Dermis microvascular lymphatic vessel endothelial cell (primary cell): Measurements from ENCODE around the gene RRAGC. TPM values are rescaled to one million over a fixed set of nuclear protein-coding genes. Genes with fewer than 3 reads are reported as not detected.
"Not testable (repeated sequence)": the region's sequence is repeated elsewhere in the genome, so short reads cannot be mapped to it uniquely, and the experiment has no call there.

Source experiments
- DNase-seq, 2 donors: peaks; one replicate each; pipeline versions ENCODE4 v3.0.0 to v3.0.0-alpha.2; 2010; ENCODE audit warnings: low read depth in 2 of 2
- total RNA-seq: library from RNA; depleted of rRNA; stranded (reverse); fragments of >200 nt; gene quantifications from 2 replicates; pipeline ENCODE4 v1.2.1, GENCODE V29; 2014

The RRAGC gene
- total RNA-seq, 1 donor from 2014 or later, result 16.0 TPM

DNA sequence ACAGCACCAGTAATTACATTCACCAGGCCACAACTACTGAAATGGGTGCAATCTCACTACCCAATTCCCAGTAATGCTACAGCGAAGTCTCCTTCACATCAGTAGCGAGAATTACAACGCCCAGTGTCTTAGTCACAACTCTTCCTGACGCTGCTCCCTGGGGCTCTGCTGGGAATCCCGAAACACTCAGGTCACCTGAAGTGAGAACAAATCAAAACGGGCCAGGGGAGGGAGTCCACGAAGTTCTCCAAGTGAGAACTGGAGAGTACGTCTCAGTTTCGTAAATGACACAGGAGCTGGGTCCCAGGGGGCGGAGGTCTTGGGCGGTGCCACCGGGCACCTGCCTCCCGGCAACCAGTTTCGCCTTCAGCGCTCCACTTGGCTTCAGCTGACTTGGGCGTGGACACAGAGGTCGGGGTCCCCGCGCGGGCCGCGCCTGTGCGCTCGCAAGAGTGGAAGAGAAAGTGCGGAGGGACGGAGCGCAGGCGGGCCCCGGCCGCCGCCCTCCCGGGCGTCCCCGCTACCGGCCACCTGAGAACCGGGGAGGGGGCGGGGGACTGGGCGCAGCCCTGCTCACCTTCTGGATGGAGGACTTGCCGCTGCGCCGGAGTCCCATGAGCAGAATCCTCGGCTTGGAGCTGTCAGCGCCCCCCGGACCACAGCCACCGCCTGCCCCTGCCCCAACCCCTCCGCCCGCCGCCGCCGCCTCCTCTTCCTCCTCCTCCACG lies 575 bp downstream of the RRAGC start:
- DNase-seq, result peak in 1 of 2 donors; percentile 62

DNA sequence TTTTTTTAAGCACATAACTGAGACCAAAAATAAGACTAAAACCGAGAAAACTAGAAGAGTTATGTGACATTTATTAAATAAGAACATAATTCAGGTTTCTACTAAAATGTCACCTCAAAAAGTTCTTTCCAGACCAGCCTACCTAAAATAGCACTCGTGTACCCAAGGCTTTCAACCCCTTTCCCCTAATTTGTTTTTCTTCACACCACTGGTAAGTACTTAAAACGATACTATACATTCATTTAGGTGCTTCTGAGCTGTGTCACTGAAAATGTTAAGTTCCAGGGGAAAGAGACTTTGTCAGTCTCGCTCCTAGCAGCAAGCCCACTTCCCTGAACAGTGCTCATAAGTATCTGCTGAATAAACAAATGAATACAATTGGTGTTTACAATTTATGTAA lies 6.8 kb downstream of the RRAGC start:
- no peak for DNase-seq

DNA sequence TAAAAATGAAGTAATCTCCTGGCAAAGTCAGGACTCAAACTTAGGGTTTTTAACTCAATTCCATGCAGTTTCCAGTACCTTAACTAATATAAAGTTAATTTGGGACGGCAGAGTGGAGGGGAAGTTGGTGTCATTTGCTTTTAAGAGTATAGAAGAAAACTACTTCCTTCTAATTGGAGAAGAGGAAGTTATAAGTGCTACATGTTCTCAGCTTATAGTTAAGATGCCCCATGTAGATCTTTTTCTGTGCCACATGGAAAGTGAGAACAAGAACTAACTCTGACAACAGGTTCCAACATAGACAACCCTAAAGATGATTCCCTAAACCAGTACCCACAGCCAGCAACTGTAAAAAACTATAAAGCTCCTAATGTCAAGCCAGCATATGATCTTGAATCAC lies 11.5 kb downstream of the RRAGC start:
- DNase-seq, result no peak

DNA sequence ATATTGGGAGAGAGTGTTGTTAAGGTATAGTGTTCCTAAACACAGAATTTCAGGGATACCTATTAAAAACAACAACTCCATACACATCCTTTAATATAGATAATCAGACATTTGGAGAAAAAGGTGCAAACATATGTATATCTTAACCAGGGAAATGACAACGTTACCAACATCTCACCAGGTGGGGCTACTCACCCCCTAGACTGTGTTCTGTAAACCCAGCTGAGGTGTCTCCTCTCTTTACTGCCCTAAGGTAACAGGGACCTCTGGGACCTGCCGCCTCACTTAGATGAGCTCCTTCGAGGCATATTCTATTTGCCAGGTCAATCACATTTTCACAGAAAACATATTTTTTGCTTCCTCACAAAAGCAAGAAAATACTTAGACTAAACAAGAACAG lies 13.4 kb downstream of the RRAGC start:
- DNase-seq, result no peak

DNA sequence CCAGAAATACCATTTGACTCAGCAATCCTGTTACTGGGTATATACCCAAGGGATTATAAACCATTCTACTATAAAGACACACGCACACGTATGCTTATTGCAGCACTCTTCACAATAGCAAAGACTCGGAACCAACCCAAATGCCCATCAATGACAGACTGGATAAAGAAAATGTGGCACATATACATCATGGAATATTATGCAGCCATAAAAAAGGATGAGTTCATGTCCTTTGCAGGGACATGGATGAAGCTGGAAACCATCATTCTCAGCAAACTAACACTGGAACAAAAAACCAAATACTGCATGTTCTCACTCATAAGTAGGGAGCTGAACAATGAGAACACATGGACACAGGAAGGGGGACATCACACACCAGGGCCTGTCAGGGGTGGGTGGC lies 14.5 kb downstream of the RRAGC start:
- DNase-seq, result not testable (repeated sequence)

DNA sequence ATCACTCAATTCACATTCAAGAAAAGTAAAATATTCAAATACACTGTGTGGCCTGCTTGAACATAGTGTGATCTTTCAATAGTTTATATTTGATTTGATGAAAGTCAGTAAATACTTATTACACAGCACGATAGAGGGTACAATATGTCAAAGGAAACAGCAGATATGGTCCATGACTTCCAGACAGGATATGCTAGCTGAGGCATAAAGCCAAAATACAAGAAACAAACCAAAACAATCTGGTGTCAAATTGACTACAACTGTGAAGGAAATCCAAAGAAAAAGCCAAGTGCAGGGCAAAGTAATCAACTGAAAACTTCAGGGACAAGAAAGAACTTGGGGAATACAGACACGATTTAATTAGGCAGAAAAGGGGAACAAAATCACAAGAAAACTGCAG lies 19.3 kb downstream of the RRAGC start:
- peak in 1 of 2 donors; percentile 41 for DNase-seq

DNA sequence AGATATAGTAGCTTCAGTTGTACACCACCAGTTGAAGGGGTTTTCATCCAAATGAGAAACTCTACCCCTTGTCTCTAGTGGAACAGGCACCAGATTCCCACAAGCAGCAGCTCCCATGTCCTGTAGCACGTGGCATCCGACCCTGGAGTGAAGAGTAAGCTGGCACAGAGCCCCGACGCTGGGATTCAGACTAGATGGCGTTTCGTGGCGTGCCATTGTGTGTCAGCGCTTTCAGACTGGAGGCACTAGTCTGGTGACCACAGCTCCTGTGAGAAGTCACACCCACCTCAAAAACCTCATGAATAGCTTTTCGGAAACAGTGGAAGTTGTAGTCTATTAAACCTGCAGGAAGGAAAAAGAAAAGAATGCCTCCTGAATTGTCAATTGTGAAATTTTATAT lies 20.2 kb downstream of the RRAGC start:
- peak; percentile 81 to 83 for DNase-seq

DNA sequence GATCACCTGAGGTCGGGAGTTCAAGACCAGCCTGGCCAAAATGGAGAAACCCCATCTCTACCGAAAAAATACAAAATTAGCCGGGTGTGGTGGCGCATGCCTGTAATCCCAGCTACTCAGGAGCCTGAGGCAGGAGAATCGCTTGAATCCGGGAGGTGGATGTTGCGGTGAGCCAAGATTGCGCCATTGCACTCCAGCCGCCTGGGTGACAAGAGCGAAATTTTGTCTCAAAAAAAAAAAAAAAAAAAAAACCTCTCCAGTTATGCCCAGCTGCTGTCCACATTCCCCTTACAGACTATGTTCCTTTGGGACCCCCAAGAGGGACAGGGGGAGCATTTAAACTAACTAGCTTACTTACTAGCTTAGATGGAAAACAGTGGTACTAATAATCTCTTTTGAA lies 23.3 kb downstream of the RRAGC start:
- not testable (repeated sequence) for DNase-seq

DNA sequence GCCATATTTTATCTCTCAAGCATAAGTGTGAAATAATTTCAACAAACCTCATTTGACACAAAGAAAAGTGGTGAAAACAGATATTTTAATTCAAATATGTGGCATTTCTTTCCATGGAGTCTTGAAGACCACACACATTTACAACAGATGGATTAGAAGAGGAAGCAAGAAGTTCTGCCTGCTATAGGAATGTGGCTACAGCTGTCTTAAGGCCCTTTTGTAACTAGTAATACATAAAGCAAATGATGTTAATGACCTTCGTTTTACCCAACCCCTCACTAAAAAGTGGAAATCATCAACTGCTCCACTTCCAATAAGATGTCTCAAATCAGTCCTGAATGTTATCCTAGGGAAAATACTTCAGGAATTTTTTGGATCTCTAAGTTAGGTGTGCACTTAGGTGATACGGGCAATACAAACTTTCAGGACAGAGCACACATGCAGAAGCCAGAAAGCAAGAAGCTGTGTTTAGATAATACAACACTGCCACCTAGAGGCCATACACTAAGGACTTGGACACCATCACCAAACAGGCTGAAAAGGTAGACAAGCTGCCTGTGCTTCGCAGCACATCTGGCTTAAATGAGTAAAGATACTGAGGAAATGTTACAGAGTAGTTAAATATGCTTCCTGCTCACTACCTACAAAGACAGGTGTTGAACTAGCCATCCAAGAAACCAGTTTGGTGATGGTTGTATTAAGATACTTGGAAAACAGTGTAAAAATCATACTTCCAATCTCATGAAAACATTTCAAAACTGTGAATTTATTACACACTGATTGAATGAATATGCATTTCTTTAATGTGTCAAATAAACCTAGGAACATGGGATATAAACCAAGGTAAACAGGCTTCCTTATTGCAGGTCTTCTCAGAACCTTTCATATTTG lies 24.4 kb downstream of the RRAGC start:
- peak; percentile 86 to 89 for DNase-seq

DNA sequence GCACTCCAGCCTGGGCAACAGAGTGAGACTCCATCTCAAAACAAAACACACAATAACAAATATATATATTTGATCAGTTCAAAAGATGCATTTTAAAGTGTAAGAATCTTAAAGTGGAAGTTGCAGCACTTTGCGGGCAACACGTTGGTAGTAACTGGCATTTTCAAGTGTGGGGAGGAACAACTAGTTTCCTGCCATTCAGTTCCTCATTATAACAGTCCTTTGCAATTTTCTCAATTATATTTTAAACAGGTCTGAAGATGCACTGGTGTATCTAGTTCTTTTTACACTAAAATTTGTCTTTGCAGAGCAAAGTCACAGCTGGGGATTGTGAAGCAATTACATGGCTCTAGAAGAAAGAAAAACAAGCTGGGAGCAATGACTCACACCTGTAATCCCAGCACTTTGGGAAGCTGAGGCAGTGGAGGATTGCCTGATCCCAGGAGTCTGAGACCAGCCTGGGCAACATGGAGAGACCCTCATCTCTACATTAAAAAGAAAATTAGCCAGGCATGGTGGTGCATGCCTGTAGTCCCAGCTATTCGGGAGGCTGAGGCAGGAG lies 25.3 kb downstream of the RRAGC start:
- no peak for DNase-seq

DNA sequence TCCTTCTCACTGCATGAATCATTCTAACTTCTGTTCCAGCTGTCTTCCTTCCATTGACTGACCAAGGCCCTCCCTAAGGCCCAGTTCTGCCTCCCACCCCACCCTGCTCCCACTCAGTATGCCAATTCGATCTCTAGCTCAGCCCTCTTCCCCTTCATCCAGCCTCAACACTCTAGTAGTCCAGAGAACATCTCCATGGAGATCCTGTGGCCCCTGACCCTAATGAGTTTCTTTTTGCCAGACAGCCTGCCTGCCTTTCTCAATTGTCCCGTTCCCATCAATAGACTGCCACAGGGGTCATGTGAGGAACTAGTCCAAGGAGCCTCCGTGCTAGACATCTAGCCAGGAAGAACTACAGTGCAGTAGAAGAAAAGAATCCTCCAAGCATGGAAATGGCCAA lies 26.4 kb downstream of the RRAGC start:
- DNase-seq, result no peak

DNA sequence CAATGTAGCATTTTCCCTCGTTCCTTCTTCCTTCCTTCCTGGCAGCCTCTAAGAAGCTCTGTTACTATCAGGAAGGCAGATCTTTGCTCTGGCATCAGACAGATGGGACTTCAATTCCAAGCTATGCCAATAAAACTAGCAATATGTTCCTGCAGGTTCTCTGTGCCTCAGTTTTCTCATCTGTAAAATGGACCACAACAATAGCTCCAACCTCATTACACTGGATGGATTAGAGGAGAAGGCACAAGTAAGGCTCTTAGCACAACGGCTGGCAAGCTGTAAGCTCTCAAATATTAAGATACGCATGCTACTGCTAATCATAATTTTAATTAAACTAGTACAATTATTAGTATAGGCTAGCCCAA lies 27.2 kb downstream of the RRAGC start:
- no peak for DNase-seq

DNA sequence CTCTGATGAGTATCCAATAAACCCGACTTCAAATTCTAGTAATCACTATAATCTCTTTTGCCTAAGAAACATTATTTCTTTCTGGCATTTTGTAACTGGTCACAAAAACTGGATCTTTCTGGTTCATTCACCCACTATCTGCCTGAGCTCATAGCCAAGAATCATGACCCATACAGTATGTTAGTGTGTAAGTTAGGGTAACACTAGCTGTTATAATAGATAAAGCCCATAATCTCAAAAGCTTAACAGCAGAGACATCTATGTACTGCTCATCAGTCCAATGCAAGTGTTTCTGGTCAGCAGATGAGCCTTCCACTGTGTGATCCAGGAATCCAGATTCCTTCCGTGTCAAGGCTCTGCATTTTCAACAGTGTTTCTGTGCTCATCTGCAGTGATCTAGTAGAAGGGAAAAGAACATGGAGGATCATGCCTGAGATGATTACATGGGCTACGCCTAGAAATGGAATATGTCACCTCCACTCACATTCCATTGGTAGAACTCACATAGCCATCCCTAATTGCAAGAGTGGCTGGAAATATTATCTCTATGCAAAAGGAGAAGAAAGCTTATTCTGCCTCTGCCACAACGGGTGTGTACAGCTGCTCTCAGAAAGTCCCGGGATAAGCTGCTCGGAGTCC lies 27.7 kb downstream of the RRAGC start:
- no peak for DNase-seq

DNA sequence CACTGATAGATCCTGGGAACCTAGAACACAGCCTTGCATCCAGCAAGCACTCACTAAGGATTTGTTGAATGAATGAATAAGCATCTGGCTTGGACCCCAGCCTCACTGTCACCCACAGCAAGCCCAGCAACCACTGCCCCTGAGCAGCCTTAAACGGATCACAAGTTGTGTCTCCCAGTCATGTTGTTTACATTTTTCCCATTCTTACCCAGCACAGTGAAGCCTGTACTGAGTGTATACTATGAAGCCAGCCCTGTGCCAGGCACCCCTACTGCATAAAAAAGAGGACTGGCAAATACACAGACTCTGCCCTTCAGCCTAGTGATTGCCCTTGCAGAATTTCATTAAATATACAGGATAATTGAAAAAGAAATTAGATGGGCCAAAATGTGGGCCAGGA lies 30.2 kb downstream of the RRAGC start:
- DNase-seq, result no peak

DNA sequence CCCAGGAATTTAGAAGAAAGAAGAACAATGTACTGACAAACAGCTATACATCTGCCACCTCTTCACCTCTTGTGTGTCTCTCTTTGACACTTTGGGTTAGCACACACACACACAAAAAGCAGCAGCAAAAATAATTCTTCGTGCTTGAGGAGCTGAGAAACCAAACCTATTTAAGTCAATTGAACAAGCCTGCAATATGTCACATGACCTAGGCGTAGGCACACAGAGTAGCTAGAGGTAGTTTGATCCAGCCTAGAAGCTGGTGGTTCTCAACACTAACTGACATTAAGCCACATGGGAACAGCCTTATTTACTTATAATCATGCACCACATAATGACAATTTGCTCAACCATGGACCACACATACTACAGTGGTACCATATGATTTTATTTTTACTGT lies 32.3 kb downstream of the RRAGC start:
- DNase-seq, result no peak

DNA sequence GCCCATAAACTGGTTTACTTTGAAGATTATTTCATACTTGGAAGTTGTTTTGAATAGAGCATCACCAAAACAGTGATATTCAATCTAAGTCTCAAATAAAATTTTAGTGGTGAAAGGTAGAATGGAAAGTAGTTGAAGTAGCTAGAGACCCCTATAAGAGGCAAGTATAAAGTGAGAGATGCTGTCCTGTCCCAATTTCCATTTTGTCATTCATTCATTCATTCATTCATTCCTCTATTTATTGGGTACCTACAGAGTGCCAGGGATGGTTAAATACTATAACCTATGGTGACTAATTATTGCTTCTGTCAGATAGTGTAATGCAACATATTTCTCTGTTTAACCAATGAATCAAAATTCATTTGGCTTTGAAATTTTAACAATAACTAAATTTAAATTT lies 32.7 kb downstream of the RRAGC start:
- no peak for DNase-seq

DNA sequence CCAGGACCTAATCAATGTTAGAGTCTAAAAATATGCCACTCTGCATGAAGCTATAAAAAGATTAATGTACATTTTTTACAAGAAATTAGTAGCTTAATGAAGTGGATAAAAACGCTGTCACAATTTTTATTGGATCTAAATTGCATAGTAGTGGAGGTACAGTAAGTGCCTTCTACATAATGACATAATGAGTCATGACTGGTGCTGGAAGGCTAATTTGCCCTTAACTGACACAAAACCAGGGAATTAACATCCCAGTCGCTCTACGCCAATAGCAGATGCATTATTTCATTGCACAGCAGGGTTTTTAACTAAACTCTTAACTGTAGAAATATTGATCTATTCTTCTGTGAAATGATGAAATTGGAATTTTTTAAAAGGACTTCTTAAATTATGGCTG lies 33.3 kb downstream of the RRAGC start:
- no peak for DNase-seq

DNA sequence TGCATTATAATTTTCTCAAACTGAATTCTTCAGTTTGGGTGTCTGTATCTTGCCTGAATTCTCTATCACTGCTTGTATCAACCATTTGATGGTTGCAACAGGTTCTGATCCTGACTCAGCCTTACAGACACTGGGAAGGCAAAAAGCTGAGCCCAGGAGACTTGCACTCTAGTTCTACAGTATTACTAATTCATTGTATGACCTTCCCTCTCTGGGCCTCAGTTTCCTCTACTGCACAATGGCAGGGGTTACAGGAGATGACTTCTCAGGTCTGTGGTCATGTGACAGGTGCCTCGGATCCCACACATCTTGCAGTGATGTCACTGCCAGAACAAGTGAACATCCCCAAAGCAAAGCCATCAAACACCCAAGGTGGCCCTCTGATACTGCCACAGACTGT lies 38.7 kb downstream of the RRAGC start:
- DNase-seq, result no peak

DNA sequence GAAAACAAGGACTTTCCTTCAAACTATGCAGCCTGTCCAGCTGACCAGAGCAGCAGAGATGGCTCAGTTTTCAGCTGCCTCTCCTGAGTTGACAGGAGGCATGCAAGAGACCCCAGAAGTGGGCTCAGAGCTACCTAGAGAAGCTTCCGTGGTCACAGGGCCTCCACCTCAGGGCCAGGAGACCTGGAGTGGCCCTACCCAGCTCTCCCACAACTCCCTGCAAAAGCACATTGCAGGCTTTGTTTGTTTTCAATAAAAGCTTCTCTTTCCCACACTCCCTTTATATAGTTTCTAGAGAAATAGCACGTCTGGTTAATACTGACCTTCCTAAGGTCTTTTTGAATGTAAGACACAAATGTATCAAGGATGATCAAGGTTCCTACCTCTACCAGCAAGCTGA lies 40.1 kb downstream of the RRAGC start:
- DNase-seq, result no peak

DNA sequence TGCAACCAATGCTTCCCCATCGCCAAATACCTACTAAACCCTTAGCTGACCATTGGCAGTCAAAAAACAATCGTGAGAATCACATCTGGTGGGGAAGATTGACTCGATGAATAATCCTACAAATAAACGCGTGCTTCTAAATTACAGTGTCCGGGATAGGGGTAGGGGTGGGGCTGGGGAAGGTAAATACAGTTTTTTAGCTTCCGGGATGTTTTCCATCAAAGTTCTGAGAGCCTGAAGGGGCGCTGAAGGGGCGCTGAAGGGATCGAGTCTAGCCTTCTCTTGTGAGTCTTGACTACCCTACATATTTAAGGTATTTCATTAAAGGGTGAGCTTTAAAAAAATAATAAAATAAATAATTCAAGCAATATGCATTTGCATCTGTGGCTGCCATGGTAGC lies 40.5 kb downstream of the RRAGC start:
- DNase-seq, result no peak

DNA sequence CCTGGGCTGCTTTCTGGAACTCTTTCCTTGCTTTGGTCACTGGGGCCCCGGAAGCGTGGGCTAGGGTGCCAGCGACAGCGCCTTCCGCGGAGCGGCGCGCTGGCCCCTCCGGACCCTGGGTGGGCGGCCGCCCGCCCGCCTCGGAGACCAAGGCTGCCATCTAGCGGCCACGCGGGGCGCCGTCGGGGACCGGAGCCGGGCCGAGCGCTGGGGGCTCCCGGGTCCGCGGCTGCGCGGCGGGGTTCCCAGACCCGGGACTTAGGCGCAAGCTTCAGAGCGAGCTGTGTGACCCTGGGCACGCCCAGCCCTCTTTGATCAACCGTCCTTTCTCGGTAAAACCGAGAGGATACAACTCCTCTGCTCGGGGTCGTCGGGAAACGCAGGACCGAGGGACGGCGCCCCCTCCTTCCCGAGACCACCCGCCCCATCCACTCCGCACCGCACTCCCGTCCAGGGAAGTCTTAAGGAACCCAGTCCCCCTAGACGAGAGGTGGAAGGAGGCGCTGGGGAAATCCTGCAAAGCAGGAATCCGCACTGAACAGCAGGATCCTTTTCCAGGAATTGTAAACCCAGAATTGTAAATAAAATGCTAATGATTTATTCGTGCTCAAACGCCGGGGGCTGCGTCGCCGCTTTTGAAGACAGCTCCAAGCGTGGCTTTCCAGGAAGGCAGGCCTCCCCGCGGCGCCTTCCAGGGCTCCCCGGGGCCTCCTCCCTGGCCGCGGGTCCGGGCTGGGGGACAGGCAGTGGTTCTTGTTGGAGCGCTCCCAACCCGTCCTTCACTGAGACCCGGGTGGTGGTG lies 41.2 kb downstream of the RRAGC start:
- peak in 1 of 2 donors; percentile 7 for DNase-seq
